Trophoblast cell (in vitro differentiated cells and primary cell): Measurements from ENCODE around the gene IHH.

ENCODE experiments used
- DNase-seq, 2 donors: peaks; one replicate each; pipeline ENCODE4 v3.0.0-alpha.2; 2016
- H2AFZ ChIP-seq: 2 replicates; pipeline ENCODE4 v1.6.1; 2013; ENCODE audit warnings: low read length, moderate library complexity, mild to moderate bottlenecking; ENCODE audit not compliant: insufficient read depth, poor library complexity
- H2AK5ac ChIP-seq: 2 replicates; pipeline ENCODE4 v1.6.1; 2013; ENCODE audit warnings: mild to moderate bottlenecking, low read length
- H2BK120ac ChIP-seq: 2 replicates; pipeline ENCODE4 v1.6.1; 2013; ENCODE audit warnings: low read length, mild to moderate bottlenecking, moderate library complexity; ENCODE audit not compliant: insufficient read depth, poor library complexity
- H2BK12ac ChIP-seq: 2 replicates; pipeline ENCODE4 v1.6.1; 2013; ENCODE audit warnings: mild to moderate bottlenecking, low read length, moderate library complexity
- H2BK5ac ChIP-seq: 2 replicates; pipeline ENCODE4 v1.6.1; 2013; ENCODE audit warnings: low read length, low read depth, moderate library complexity, mild to moderate bottlenecking; ENCODE audit not compliant: poor library complexity
- H3K14ac ChIP-seq: 2 replicates; pipeline ENCODE4 v1.6.1; 2013; ENCODE audit warnings: mild to moderate bottlenecking, low read length
- H3K18ac ChIP-seq: 2 replicates; pipeline ENCODE4 v1.6.1; 2013; ENCODE audit warnings: mild to moderate bottlenecking, low read length
- H3K23ac ChIP-seq: 2 replicates; pipeline ENCODE4 v1.6.1; 2013; ENCODE audit warnings: low read length
- H3K27ac ChIP-seq: 2 replicates; pipeline ENCODE4 v1.5.1; 2013; ENCODE audit warnings: low read depth, mild to moderate bottlenecking, inconsistent platforms, low read length, moderate library complexity
- H3K27me3 ChIP-seq: 2 replicates; pipeline ENCODE4 v1.6.1; 2013; ENCODE audit warnings: inconsistent platforms, mild to moderate bottlenecking, low read length, moderate library complexity; ENCODE audit not compliant: insufficient read depth
- H3K36me3 ChIP-seq, 2 experiments: 1 replicate in 1 of 2; 2 replicates in 1 of 2; pipeline ENCODE4 v1.6.1; 2013; ENCODE audit warnings: low read length in 2 of 2, mild to moderate bottlenecking in 2 of 2, moderate library complexity in 1 of 2; ENCODE audit not compliant: insufficient read depth in 2 of 2, control insufficient read depth in 1 of 2
- H3K4ac ChIP-seq: 2 replicates; pipeline ENCODE4 v1.6.1; 2013; ENCODE audit warnings: low read depth, mild to moderate bottlenecking, low read length, moderate library complexity
- H3K4me1 ChIP-seq, 2 experiments: 1 replicate in 1 of 2; 2 replicates in 1 of 2; pipeline ENCODE4 v1.6.1; 2013; ENCODE audit warnings: low read length in 2 of 2, mild to moderate bottlenecking in 2 of 2, moderate library complexity in 1 of 2; ENCODE audit not compliant: insufficient read depth in 2 of 2, control insufficient read depth in 1 of 2
- H3K4me2 ChIP-seq: 2 replicates; pipeline ENCODE4 v1.6.1; 2013; ENCODE audit warnings: inconsistent platforms, mild to moderate bottlenecking, low read length, moderate library complexity
- H3K4me3 ChIP-seq: 2 replicates; pipeline ENCODE4 v1.5.1; 2013; ENCODE audit warnings: mild to moderate bottlenecking, low read depth, low read length, inconsistent platforms
- H3K79me1 ChIP-seq: one replicate; pipeline ENCODE4 v1.6.1; 2013; ENCODE audit warnings: low read length
- H3K79me2 ChIP-seq: 2 replicates; pipeline ENCODE4 v1.6.1; 2013; ENCODE audit warnings: low read length, mild to moderate bottlenecking; ENCODE audit not compliant: control insufficient read depth, insufficient read depth, poor library complexity
- H3K9ac ChIP-seq: 2 replicates; pipeline ENCODE4 v1.6.1; 2013; ENCODE audit warnings: mild to moderate bottlenecking, low read length
- H3K9me3 ChIP-seq: 2 replicates; pipeline ENCODE4 v1.6.1; 2013; ENCODE audit warnings: low read depth, mild to moderate bottlenecking, control low read depth, inconsistent platforms, low read length; ENCODE audit not compliant: insufficient read depth
- H4K12ac ChIP-seq: 2 replicates; pipeline ENCODE4 v1.6.1; 2013; ENCODE audit warnings: low read depth, mild to moderate bottlenecking, low read length, moderate library complexity
- H4K8ac ChIP-seq: 2 replicates; pipeline ENCODE4 v1.6.1; 2013; ENCODE audit warnings: low read depth, mild to moderate bottlenecking, low read length, moderate library complexity
- H4K91ac ChIP-seq: one replicate; pipeline ENCODE4 v1.6.1; 2013; ENCODE audit warnings: low read depth, mild to moderate bottlenecking, low read length, moderate library complexity
- WGBS: extraction: QIAGEN DNeasy Blood & Tissue Kit; methylation state at CpG from one replicate; pipeline ENCODE4 v1.1.7; 2013; ENCODE audit warnings: missing lambda C conversion rate; ENCODE audit not compliant: insufficient read length, insufficient coverage; ENCODE audit errors: extremely low coverage; 5-methylcytosine and 5-hydroxymethylcytosine counted together

IHH gene

DNA sequence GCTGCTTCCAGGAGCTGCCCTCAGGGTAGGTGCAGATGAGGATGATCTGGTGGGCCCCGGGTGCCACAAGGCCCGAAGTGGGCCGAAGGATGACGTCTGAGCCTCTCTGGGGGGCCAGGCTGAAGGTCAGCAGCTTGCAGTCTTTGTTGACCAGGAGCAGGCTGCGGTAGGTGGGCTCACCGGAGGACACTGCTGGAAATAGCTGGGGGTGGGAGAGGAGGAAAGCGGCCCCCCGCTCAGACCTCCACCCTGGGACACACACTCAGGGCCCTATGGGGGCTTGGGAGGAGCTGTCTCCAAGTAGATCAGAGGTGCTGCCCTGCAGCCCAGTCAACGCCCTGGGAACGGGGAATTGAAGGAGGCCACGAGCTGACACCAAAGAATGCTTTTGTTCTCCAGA, 36.7 kb downstream of the IHH start:
- Histone ChIP-seq H3K14ac (no peak overlapping the region), H2BK12ac (no peak overlapping the region), H3K18ac (no peak overlapping the region), H3K4me2 (no peak overlapping the region), H3K36me3 (no peaks in the 10 kb centered on the region), H3K4ac (no peak overlapping the region), H3K23ac (no peak overlapping the region), H2AK5ac (no peak overlapping the region), H3K27me3 (peaks cover 2% of the 10 kb centered on the region), H2AFZ (no peak overlapping the region), H3K9ac (no peak overlapping the region), H3K27ac (no peak overlapping the region), H3K4me1 (peaks cover 2 to 3% of the 10 kb centered on the region in 2 experiments), H4K8ac (no peak overlapping the region), H2BK5ac (no peak overlapping the region), H3K4me3 (no peak overlapping the region), H2BK120ac (no peak overlapping the region), H3K79me2 (no peaks in the 10 kb centered on the region), H3K79me1 (no peaks in the 10 kb centered on the region), H4K12ac (no peak overlapping the region), H3K9me3 (peaks cover 2% of the 10 kb centered on the region), H4K91ac (no peak overlapping the region)
- WGBS = no CpG with 5 or more reads among the region's 11 CpGs
- DNase-seq = no peak

DNA sequence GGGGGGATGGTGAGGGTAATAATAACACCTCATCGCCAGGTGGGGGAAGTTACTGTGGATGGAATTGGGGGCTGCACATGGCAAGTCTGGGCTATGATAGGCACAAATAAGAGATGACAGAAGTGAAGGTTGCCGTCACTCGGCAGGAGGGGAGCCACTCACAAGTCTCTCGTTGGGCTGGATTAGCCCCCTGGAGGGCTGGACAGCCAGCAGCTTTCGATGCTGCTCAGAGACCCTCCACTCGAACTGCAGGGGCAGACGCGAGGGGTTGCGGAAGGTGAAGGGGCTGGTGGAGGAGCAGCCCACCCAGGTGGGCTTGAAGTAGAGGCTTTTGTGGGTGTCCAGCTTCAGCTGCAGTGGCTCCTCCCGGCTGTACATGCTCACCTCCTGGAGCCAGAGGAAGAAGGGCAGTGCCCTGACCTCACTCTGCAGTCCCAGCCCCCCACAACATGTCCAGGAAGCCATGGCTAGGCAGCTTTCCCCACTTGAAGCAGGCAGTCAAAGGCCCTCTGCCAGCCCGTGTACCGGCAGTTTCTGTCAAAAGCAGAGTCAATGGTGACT, 37.6 kb downstream of the IHH start:
- H2AFZ ChIP-seq = no peak overlapping the region
- no peak overlapping the region for H3K27ac ChIP-seq
- H3K14ac ChIP-seq = no peak overlapping the region
- no peak overlapping the region for H3K4me2 ChIP-seq
- H2AK5ac ChIP-seq = no peak overlapping the region
- H4K12ac ChIP-seq = no peak overlapping the region
- H2BK5ac ChIP-seq = no peak overlapping the region
- H3K4me1 ChIP-seq = peaks cover 2 to 3% of the 10 kb centered on the region in 2 experiments
- no peak overlapping the region for H3K9ac ChIP-seq
- no peak overlapping the region for H2BK120ac ChIP-seq
- H3K4me3 ChIP-seq = no peak overlapping the region
- peaks cover 2% of the 10 kb centered on the region for H3K9me3 ChIP-seq
- H3K79me2 ChIP-seq = no peaks in the 10 kb centered on the region
- H3K79me1 ChIP-seq = no peaks in the 10 kb centered on the region
- no peak overlapping the region for H3K18ac ChIP-seq
- no peak overlapping the region for H3K4ac ChIP-seq
- H4K91ac ChIP-seq = no peak overlapping the region
- H2BK12ac ChIP-seq = no peak overlapping the region
- no peak overlapping the region for H3K23ac ChIP-seq
- H3K27me3 ChIP-seq = peaks cover 2% of the 10 kb centered on the region
- H3K36me3 ChIP-seq = no peaks in the 10 kb centered on the region
- no CpG with 5 or more reads among the region's 12 CpGs for WGBS
- DNase-seq = no peak
- H4K8ac ChIP-seq = no peak overlapping the region

GRCh38 chr2:219022616-219023015, 38.1 kb downstream of the IHH start:
- Histone ChIP-seq H3K27ac (no peak overlapping the region), H3K4me1 (peaks cover 2 to 3% of the 10 kb centered on the region in 2 experiments), H2AK5ac (no peak overlapping the region), H4K12ac (no peak overlapping the region), H3K9ac (no peak overlapping the region), H3K4me2 (no peak overlapping the region), H2AFZ (no peak overlapping the region), H2BK120ac (no peak overlapping the region), H2BK12ac (no peak overlapping the region), H4K8ac (no peak overlapping the region), H2BK5ac (no peak overlapping the region), H3K9me3 (peaks cover 2% of the 10 kb centered on the region), H3K79me2 (no peaks in the 10 kb centered on the region), H3K36me3 (no peaks in the 10 kb centered on the region), H3K27me3 (peaks cover 2% of the 10 kb centered on the region), H3K14ac (no peak overlapping the region), H3K79me1 (no peaks in the 10 kb centered on the region), H3K18ac (no peak overlapping the region), H3K4me3 (no peak overlapping the region), H3K4ac (no peak overlapping the region), H4K91ac (no peak overlapping the region), H3K23ac (no peak overlapping the region)
- DNase-seq = no peak
- WGBS = no CpG with 5 or more reads among the region's 5 CpGs

GRCh38 chr2:219022041-219022440, 38.7 kb downstream of the IHH start:
- no peaks in the 10 kb centered on the region for H3K79me1 ChIP-seq
- peaks cover 2% of the 10 kb centered on the region for H3K9me3 ChIP-seq
- no peak overlapping the region for H3K4me3 ChIP-seq
- H2BK5ac ChIP-seq = no peak overlapping the region
- H3K9ac ChIP-seq = no peak overlapping the region
- H3K4ac ChIP-seq = no peak overlapping the region
- H2AFZ ChIP-seq = no peak overlapping the region
- H3K23ac ChIP-seq = no peak overlapping the region
- no peak overlapping the region for H2BK12ac ChIP-seq
- H4K12ac ChIP-seq = no peak overlapping the region
- H3K27me3 ChIP-seq = peaks cover 2% of the 10 kb centered on the region
- no peak overlapping the region for H3K4me2 ChIP-seq
- H3K27ac ChIP-seq = no peak overlapping the region
- H3K18ac ChIP-seq = no peak overlapping the region
- H2BK120ac ChIP-seq = no peak overlapping the region
- H2AK5ac ChIP-seq = no peak overlapping the region
- no CpG with 5 or more reads among the region's 12 CpGs for WGBS
- H4K91ac ChIP-seq = no peak overlapping the region
- H3K14ac ChIP-seq = no peak overlapping the region
- no peaks in the 10 kb centered on the region for H3K36me3 ChIP-seq
- peaks cover 2 to 3% of the 10 kb centered on the region in 2 experiments for H3K4me1 ChIP-seq
- H3K79me2 ChIP-seq = no peaks in the 10 kb centered on the region
- H4K8ac ChIP-seq = no peak overlapping the region
- no peak for DNase-seq
